ENCODE measurements around the gene TNKS1BP1. TPM values are rescaled to one million over a fixed set of nuclear protein-coding genes. Genes with fewer than 3 reads are reported as not detected.
A peak's percentile ranks its signal among the peaks of the same experiment; 100 is the strongest.

TNKS1BP1 gene
- polyA plus RNA-seq = 103 TPM
- long read RNA-seq, donor 1, partial matches to known transcripts = 5 of 7 reads
- long read RNA-seq, donor 1, other reads (novel, unspliced or antisense) = 0 of 7 reads
- long read RNA-seq, donor 2, full-length matches to known transcripts = 10 of 49 reads
- long read RNA-seq, donor 2, partial matches to known transcripts = 39 of 49 reads
- long read RNA-seq, donor 2, other reads (novel, unspliced or antisense) = 0 of 49 reads
- long read RNA-seq, donor 3 = 0 reads
- long read RNA-seq, donor 4 = 0 reads
- long read RNA-seq, donor 5, full-length matches to known transcripts = 6 of 6 reads
- long read RNA-seq, donor 5, partial matches to known transcripts = 0 of 6 reads
- long read RNA-seq, donor 5, other reads (novel, unspliced or antisense) = 0 of 6 reads
- long read RNA-seq, donor 6, transcript TNKS1BP1-205 (2 exons, 957 nt) = major isoform, 8 of 63 reads
- long read RNA-seq, donor 6, partial matches to known transcripts = 54 of 63 reads
- long read RNA-seq, donor 6, other reads (novel, unspliced or antisense) = 0 of 63 reads
- long read RNA-seq, donor 7, partial matches to known transcripts = 15 of 17 reads
- long read RNA-seq, donor 7, other reads (novel, unspliced or antisense) = 0 of 17 reads
- long read RNA-seq, donor 8, partial matches to known transcripts = 36 of 41 reads
- long read RNA-seq, donor 8, other reads (novel, unspliced or antisense) = 0 of 41 reads
- long read RNA-seq, donor 9, partial matches to known transcripts = 22 of 25 reads
- long read RNA-seq, donor 9, other reads (novel, unspliced or antisense) = 0 of 25 reads
- long read RNA-seq, donor 10, partial matches to known transcripts = 61 of 63 reads
- long read RNA-seq, donor 10, other reads (novel, unspliced or antisense) = 0 of 63 reads
- long read RNA-seq, donor 11, partial matches to known transcripts = 20 of 22 reads
- long read RNA-seq, donor 11, other reads (novel, unspliced or antisense) = 0 of 22 reads

DNA sequence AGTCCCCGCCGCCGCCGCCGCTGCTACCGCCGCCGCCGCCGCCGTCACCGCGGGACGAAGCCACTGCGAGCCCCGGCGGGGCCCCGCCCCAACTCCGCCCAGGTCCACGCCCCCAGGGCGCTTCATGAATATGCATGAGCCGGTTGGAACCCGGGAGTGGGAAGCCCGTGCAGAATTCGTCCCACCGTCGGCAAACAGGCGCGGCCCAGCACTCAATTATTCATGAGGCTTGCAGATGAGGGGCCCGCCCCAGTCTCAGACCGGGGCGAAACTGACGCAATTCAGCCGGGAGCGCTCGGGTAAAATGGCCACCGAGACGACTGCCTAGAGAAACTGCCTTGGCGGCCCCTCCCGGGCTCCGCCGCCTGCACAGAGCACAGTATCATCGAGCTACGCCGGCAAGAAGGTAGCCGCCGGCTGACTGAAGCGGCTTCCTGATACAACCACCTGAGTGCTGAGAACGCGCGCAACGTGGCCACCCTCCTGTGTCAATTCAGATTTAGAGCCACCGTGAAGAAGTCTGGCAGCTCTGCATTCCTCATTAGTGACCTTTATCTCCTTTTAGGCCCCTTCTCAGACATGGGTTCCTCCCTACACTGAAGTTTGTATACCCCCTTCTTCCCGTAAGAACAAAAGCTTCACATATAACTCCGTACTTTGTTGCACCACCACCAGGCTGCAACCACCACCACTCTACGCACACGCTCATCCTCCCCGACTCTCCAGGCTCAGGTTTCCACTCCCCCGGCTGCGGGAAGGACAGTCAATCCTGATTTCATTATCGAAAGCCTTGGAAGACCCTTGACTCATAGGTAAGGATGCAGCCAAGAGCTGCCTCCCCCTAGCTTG, at the start of gene TNKS1BP1:
Gene TNKS1BP1, minus strand, starts transcription at position 67 of the 849 bp plus-strand sequence. CDS start 3,067 bp downstream, outside the sequence.
- peak; percentile 98 to 99 for DNase-seq
- Histone ChIP-seq H3K36me3 (ENCODE audit: control insufficient read depth, insufficient read depth, low read length) (peaks cover 49% of the 10 kb centered on the region), H3K27ac (ENCODE audit: low read length) (peak within 1 kb of the TSS; percentile 99), H3K9me3 (ENCODE audit: control insufficient read depth, low read depth, low read length) (no peaks in the 10 kb centered on the region), H3K27me3 (ENCODE audit: control insufficient read depth, insufficient read depth, low read length) (no peaks in the 10 kb centered on the region), H3K4me3 (ENCODE audit: low read length) (peak within 1 kb of the TSS; percentile 66), H3K4me1 (ENCODE audit: control insufficient read depth, insufficient read depth, low read length) (peaks cover 40% of the 10 kb centered on the region)
- 0% methylated on average over 1 of the region's 61 CpGs for WGBS (ENCODE audit: insufficient coverage, low lambda C conversion rate)

DNA sequence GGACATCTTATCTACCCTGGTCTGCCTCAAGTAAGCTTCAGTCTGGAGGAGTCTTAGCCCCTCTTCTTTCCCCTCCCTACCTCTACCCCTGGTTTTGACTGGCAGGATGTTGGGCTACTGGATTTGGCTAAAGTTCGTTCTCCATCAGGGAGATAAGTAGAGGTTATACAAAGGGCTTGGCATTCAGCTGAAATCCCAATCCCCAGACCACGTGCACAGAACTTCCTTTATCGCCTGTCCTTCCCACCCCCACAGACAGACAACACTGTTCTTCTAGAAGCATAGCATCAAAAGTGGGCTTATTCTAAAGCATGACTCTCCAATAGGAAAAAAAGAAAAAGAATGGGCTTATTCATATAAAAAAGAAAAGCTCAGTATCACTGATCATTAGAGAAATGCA, 48.4 kb upstream of the TNKS1BP1 start:
- 20% methylated on average over 1 of the region's 3 CpGs for WGBS (ENCODE audit: insufficient coverage, low lambda C conversion rate)
- H3K36me3 ChIP-seq (ENCODE audit: control insufficient read depth, insufficient read depth, low read length) = no peaks in the 10 kb centered on the region
- H3K27me3 ChIP-seq (ENCODE audit: control insufficient read depth, insufficient read depth, low read length) = peaks cover 4% of the 10 kb centered on the region
- no peak overlapping the region for H3K4me3 ChIP-seq (ENCODE audit: low read length)
- H3K27ac ChIP-seq (ENCODE audit: low read length) = no peak overlapping the region
- no peaks in the 10 kb centered on the region for H3K9me3 ChIP-seq (ENCODE audit: control insufficient read depth, low read depth, low read length)
- H3K4me1 ChIP-seq (ENCODE audit: control insufficient read depth, insufficient read depth, low read length) = no peaks in the 10 kb centered on the region
- DNase-seq = no peak

GRCh38 chr11:57370941-57371340, 46.2 kb upstream of the TNKS1BP1 start:
- no peak overlapping the region for H3K4me3 ChIP-seq (ENCODE audit: low read length)
- H3K27ac ChIP-seq (ENCODE audit: low read length) = no peak overlapping the region
- H3K36me3 ChIP-seq (ENCODE audit: control insufficient read depth, insufficient read depth, low read length) = no peaks in the 10 kb centered on the region
- no peaks in the 10 kb centered on the region for H3K9me3 ChIP-seq (ENCODE audit: control insufficient read depth, low read depth, low read length)
- DNase-seq = no peak
- H3K27me3 ChIP-seq (ENCODE audit: control insufficient read depth, insufficient read depth, low read length) = peaks cover 4% of the 10 kb centered on the region
- no peaks in the 10 kb centered on the region for H3K4me1 ChIP-seq (ENCODE audit: control insufficient read depth, insufficient read depth, low read length)

- Histone ChIP-seq H3K9me3 (ENCODE audit: control insufficient read depth, low read depth, low read length) (no peaks in the 10 kb centered on the region), H3K4me3 (ENCODE audit: low read length) (no peak overlapping the region), H3K27ac (ENCODE audit: low read length) (no peak overlapping the region), H3K27me3 (ENCODE audit: control insufficient read depth, insufficient read depth, low read length) (peaks cover 4% of the 10 kb centered on the region), H3K36me3 (ENCODE audit: control insufficient read depth, insufficient read depth, low read length) (no peaks in the 10 kb centered on the region), H3K4me1 (ENCODE audit: control insufficient read depth, insufficient read depth, low read length) (no peaks in the 10 kb centered on the region)
- no peak for DNase-seq
- WGBS (ENCODE audit: insufficient coverage, low lambda C conversion rate) = no CpG with 5 or more reads among the region's 7 CpGs
Measured at GRCh38 chr11:57370251-57370650, 45.5 kb upstream of the TNKS1BP1 start.

DNA sequence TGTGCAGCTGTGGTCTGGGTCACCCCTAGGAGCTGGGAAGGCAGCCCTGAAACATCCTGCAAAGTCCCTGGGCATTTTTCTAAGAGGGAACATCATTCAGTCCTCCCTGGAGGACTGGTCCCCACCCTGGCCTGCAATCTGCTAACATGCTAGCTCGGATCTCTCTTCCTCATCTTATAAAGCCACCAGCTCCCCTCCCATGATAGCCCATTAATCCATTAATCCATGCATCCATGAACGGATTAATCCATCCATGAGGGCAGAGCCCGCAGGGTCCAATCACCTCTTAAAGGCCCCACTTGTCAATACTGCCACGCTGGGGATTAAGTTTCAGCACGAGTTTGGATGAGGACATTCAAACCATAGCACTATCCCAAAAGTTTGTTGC, 44.1 kb upstream of the TNKS1BP1 start:
- peaks cover 7% of the 10 kb centered on the region for H3K27me3 ChIP-seq (ENCODE audit: control insufficient read depth, insufficient read depth, low read length)
- DNase-seq = no peak
- no peak overlapping the region for H3K4me3 ChIP-seq (ENCODE audit: low read length)
- H3K4me1 ChIP-seq (ENCODE audit: control insufficient read depth, insufficient read depth, low read length) = no peaks in the 10 kb centered on the region
- no peaks in the 10 kb centered on the region for H3K9me3 ChIP-seq (ENCODE audit: control insufficient read depth, low read depth, low read length)
- H3K27ac ChIP-seq (ENCODE audit: low read length) = no peak overlapping the region
- H3K36me3 ChIP-seq (ENCODE audit: control insufficient read depth, insufficient read depth, low read length) = no peaks in the 10 kb centered on the region
- WGBS (ENCODE audit: insufficient coverage, low lambda C conversion rate) = no CpG with 5 or more reads among the region's 5 CpGs

GRCh38 chr11:57368106-57368844, 43.5 kb upstream of the TNKS1BP1 start:
- no CpG with 5 or more reads among the region's 19 CpGs for WGBS (ENCODE audit: insufficient coverage, low lambda C conversion rate)

DNA sequence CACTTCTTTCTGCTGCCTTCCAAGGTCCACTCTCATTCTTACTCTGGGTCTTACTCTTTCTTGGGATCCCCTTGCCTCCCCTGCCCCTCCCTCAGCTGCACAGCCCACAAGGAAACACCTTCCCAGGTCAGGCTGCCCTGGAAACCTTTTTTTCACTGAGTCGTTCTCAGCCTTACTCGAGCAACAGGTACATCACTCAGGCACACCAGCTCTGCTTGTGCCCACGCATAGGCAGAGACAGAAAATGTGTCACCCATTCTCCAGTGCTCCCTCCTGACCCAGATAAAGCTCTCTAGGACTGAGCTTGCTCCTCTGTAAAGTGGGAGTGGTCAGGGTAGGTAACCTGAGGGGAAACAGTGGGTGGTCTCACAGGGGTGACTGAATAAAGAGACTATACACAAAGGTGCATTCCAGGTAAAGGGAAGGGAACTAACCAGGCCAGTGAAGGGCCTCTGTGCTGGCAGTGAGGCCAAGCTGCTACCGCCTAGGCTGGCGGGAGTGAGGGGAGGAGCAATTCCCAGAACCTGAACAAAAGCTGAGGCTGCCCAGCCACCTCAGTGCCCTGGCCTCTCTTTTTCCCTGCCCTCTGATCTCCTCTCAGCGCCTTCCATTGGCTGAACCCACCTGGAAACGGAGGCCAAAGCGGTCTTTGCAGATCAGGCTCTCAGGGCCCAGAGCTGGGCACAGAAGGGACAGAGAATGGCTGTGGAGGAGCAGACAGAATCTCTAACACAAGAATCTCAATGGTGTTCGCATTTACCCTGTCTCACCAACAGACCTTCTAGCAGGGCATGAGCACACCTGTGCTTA, 40.3 kb upstream of the TNKS1BP1 start:
- H3K4me1 ChIP-seq (ENCODE audit: control insufficient read depth, insufficient read depth, low read length) = no peaks in the 10 kb centered on the region
- peaks cover 10% of the 10 kb centered on the region for H3K27me3 ChIP-seq (ENCODE audit: control insufficient read depth, insufficient read depth, low read length)
- no peak overlapping the region for H3K27ac ChIP-seq (ENCODE audit: low read length)
- WGBS (ENCODE audit: insufficient coverage, low lambda C conversion rate) = 40% methylated on average over 1 of the region's 9 CpGs
- DNase-seq = no peak
- no peaks in the 10 kb centered on the region for H3K9me3 ChIP-seq (ENCODE audit: control insufficient read depth, low read depth, low read length)
- no peaks in the 10 kb centered on the region for H3K36me3 ChIP-seq (ENCODE audit: control insufficient read depth, insufficient read depth, low read length)
- no peak overlapping the region for H3K4me3 ChIP-seq (ENCODE audit: low read length)

More at GRCh38 chr11:57368106-57368844, 43.5 kb upstream of the TNKS1BP1 start:
- no peak for DNase-seq
- Histone ChIP-seq H3K4me1 (ENCODE audit: control insufficient read depth, insufficient read depth, low read length) (no peaks in the 10 kb centered on the region), H3K27ac (ENCODE audit: low read length) (no peak overlapping the region), H3K36me3 (ENCODE audit: control insufficient read depth, insufficient read depth, low read length) (no peaks in the 10 kb centered on the region), H3K4me3 (ENCODE audit: low read length) (no peak overlapping the region), H3K9me3 (ENCODE audit: control insufficient read depth, low read depth, low read length) (no peaks in the 10 kb centered on the region), H3K27me3 (ENCODE audit: control insufficient read depth, insufficient read depth, low read length) (peaks cover 11% of the 10 kb centered on the region)

- no peak for DNase-seq
- WGBS (ENCODE audit: insufficient coverage, low lambda C conversion rate) = 80% methylated on average over 1 of the region's 7 CpGs
- no peaks in the 10 kb centered on the region for H3K9me3 ChIP-seq (ENCODE audit: control insufficient read depth, low read depth, low read length)
- no peak overlapping the region for H3K27ac ChIP-seq (ENCODE audit: low read length)
- H3K27me3 ChIP-seq (ENCODE audit: control insufficient read depth, insufficient read depth, low read length) = peaks cover 10% of the 10 kb centered on the region
- H3K4me3 ChIP-seq (ENCODE audit: low read length) = no peak overlapping the region
- no peaks in the 10 kb centered on the region for H3K36me3 ChIP-seq (ENCODE audit: control insufficient read depth, insufficient read depth, low read length)
- no peaks in the 10 kb centered on the region for H3K4me1 ChIP-seq (ENCODE audit: control insufficient read depth, insufficient read depth, low read length)
Measured at GRCh38 chr11:57363131-57364080, 38.7 kb upstream of the TNKS1BP1 start.

All from large intestine (tissue), 12 donors.